NCI-H748 (cell line): ENCODE results near the gene KCNJ14.

Experiments used
- DNase-seq: peaks from one replicate; lab custom pipeline; 2025; ENCODE audit not compliant: unreplicated experiment; lab: John Stamatoyannopoulos, UW

Gene KCNJ14

GRCh38 chr19:48445256-48445605, 10.1 kb upstream of the KCNJ14 start:
- peak; percentile 96 for DNase-seq

- DNase-seq, result peak; percentile 99
Measured at GRCh38 chr19:48445606-48446481, 9.5 kb upstream of the KCNJ14 start, which contains the start of gene GRWD1. GRWD1 (plus strand) TSS chr19:48445983; CDS start chr19:48446006, 23 bp downstream.

- DNase-seq, result no peak
Measured at GRCh38 chr19:48446579-48446978, 8.8 kb upstream of the KCNJ14 start.

- DNase-seq, result no peak
Measured at GRCh38 chr19:48448563-48448962, 6.8 kb upstream of the KCNJ14 start.

- DNase-seq, result no peak
Measured at GRCh38 chr19:48450441-48450840, 4.9 kb upstream of the KCNJ14 start.

- DNase-seq, result no peak
Measured at GRCh38 chr19:48450863-48451262, 4.5 kb upstream of the KCNJ14 start.

GRCh38 chr19:48451624-48452023, 3.8 kb upstream of the KCNJ14 start:
- no peak for DNase-seq

- DNase-seq, result no peak
Measured at GRCh38 chr19:48452289-48453190, 2.8 kb upstream of the KCNJ14 start.

- DNase-seq, result no peak
Measured at GRCh38 chr19:48454150-48454730, 1.1 kb upstream of the KCNJ14 start.

- no peak for DNase-seq
Measured at GRCh38 chr19:48455908-48456562, 661 bp downstream of the KCNJ14 start.

- no peak for DNase-seq
Measured at GRCh38 chr19:48456864-48457263, 1.5 kb downstream of the KCNJ14 start.

GRCh38 chr19:48458016-48458415, 2.6 kb downstream of the KCNJ14 start:
- no peak for DNase-seq

GRCh38 chr19:48461651-48461981, 6.2 kb downstream of the KCNJ14 start:
- no peak for DNase-seq

- no peak for DNase-seq
Measured at GRCh38 chr19:48461982-48462655, 6.7 kb downstream of the KCNJ14 start.

- DNase-seq, result no peak
Measured at GRCh38 chr19:48465215-48465614, 9.8 kb downstream of the KCNJ14 start.

- DNase-seq, result no peak
Measured at GRCh38 chr19:48466561-48467325, 11.4 kb downstream of the KCNJ14 start.

GRCh38 chr19:48468772-48469288, 13.5 kb downstream of the KCNJ14 start:
- DNase-seq, result peak; percentile 100

GRCh38 chr19:48469289-48469881, 14.0 kb downstream of the KCNJ14 start, which contains the start of gene CYTH2:
CYTH2 (plus strand) TSS chr19:48469369; CDS start chr19:48469508, 139 bp downstream.
- peak; percentile 90 for DNase-seq
